Measurements from ENCODE around the gene CARD10.

- TF ChIP-seq CTCF (IDR thresholded peaks at IDR 0.05), result peak in 1 of 6 experiments; percentile 20
- no peak for TF ChIP-seq POLR2A (IDR thresholded peaks at IDR 0.05)
Observed at GRCh38 chr22:37492428-37493344, 26.5 kb downstream of the CARD10 start.
